CD4-positive, alpha-beta T cell treated with Interleukin-2 at 100 ng/mL for 4 hours (primary cell): Measurements from ENCODE around the gene ZNF473.
A peak's percentile ranks its signal among the peaks of the same experiment; 100 is the strongest.

Experiments used
- DNase-seq: peaks from one replicate; pipeline ENCODE4 v3.0.0-alpha.2; 2020; ENCODE audit warnings: low spot score

Gene ZNF473

GRCh38 chr19:50003810-50004419 lies 21.9 kb upstream of the ZNF473 start:
- peak; percentile 46 for DNase-seq

GRCh38 chr19:50005428-50005827 lies 20.4 kb upstream of the ZNF473 start:
- DNase-seq, result no peak

DNA sequence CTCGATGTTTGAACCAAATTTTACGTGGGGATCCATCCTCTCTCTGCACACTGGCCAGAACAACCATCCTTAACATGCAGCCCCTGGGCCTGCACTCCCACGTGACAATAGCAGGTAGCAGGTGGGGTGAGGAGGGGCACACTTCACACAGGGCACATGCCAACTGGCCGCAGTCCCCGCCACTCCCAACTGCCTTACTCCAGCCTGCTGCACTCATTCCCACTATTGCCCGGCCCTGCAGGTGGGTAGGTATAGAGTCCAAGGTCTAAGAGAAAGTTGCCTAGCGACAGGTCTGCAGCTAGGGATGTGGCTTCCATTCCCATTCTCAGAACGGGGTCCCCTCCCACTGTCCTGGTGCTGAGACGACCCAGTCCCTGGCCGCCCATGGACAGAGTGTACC lies 18.6 kb upstream of the ZNF473 start:
- no peak for DNase-seq

GRCh38 chr19:50007947-50008346 lies 17.9 kb upstream of the ZNF473 start:
- no peak for DNase-seq

- DNase-seq, result no peak
These were observed 17.3 kb upstream of the ZNF473 start for GRCh38 chr19:50008532-50008931.

- no peak for DNase-seq
These were observed 9.5 kb upstream of the ZNF473 start for GRCh38 chr19:50016225-50016807.

- no peak for DNase-seq
These were observed 5.3 kb upstream of the ZNF473 start for GRCh38 chr19:50020481-50020880.

GRCh38 chr19:50022823-50023222 lies 3.0 kb upstream of the ZNF473 start:
- no peak for DNase-seq

GRCh38 chr19:50024719-50025021 lies 1.1 kb upstream of the ZNF473 start:
- DNase-seq, result no peak

DNA sequence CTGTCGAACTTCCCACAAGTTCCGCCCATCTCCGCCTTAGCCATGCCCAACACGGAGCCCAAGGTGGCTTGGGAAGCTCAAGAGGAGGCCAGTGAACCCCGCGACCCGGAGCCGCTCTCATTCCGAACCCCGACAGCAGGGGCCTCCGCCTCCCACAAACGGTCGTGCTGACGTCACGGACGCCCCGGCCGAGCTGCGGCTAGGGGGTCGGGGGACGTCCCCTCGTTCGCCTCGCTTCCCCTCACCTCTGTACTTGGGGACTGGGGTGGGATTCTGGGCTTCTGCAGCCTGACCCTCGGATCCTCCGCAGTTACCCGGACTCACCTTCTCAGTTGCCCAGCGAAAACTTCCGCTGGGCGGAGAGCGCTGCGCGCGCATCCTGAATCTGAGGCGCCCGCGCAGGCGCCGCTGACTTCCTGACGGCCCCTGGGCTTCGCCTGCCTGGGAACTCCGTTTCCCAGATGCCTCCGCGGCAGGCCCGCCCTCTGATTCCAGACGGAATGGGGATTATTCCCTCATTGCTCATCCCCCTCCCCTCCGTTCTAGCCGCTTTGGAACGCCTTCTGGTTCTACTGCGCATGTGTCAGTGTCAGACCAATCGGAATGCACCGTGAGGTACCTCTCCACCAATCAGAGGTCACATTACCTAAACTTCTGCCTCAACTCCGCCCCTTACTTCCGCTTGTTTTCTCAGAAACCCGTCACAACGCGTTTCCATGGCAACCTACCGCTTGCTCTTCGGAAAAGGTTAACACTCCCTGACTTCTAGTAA lies 597 bp upstream of the ZNF473 start, which contains the start of gene VRK3:
Gene VRK3, minus strand, starts transcription at position 351 of the 772 bp plus-strand sequence. CDS start 9,210 bp downstream, outside the sequence.
- DNase-seq, result peak; percentile 100

DNA sequence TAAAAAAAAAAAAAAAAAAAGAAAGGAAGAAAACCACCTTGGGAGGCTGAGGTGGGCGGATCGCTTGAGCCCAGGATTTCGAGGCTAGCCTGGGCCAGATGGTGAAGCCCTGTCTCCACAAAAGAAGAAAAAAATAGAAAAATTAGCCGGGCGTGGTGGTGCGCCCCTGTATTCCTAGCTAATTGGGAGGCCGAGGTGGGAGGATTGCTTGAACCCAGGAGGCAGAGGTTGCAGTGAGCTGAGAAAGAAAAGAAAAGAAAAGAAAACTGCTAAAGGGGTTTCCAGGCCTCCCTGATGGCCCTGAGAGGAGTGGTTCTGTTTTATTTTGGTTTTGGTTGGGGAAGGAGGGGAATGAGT lies 723 bp downstream of the ZNF473 start:
- DNase-seq, result no peak

- no peak for DNase-seq
These were observed 4.4 kb downstream of the ZNF473 start for GRCh38 chr19:50030225-50030624.

DNA sequence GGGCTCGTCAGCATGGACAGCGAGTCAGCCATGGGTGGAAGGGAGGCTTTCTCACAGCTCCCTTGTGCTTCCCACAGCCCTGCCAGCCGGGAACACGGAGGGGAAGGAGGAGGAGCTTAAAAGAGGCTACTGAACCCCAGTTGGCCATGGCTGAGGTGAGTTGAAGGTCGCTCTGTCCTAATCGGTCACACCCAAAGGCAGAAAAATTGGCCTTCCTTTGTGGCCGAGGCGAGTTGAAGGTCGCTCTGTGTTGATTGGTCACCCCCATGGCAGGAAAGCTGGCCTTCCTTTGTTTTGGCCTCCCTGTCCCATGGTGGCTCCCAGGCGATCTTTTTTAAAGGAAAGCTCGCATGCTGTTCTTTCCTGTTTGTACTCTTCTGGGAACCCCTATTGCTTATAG lies 5.1 kb downstream of the ZNF473 start:
- DNase-seq, result no peak

GRCh38 chr19:50036908-50037307 lies 11.1 kb downstream of the ZNF473 start:
- no peak for DNase-seq

- DNase-seq, result no peak
These were observed 14.2 kb downstream of the ZNF473 start for GRCh38 chr19:50039968-50040367.

DNA sequence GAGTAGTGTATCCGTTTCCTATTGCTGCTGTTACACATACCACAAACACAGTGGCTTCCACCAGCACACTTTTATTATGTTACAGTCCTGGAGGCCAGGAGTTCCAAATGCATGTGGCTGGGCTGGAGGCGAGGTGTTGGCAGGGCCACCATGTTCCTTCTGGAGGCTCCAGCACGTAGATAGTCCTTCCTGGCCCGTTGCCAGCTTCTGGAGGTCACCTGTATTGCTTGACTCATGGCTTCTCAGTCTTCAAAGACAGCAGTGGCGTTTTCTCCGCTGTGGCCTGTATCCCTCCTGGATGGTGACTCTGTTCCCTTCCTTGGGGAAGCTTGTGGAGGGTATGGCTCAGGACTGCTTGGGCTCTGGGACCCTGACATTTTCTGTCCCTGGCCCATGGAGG lies 15.2 kb downstream of the ZNF473 start:
- DNase-seq, result no peak

DNA sequence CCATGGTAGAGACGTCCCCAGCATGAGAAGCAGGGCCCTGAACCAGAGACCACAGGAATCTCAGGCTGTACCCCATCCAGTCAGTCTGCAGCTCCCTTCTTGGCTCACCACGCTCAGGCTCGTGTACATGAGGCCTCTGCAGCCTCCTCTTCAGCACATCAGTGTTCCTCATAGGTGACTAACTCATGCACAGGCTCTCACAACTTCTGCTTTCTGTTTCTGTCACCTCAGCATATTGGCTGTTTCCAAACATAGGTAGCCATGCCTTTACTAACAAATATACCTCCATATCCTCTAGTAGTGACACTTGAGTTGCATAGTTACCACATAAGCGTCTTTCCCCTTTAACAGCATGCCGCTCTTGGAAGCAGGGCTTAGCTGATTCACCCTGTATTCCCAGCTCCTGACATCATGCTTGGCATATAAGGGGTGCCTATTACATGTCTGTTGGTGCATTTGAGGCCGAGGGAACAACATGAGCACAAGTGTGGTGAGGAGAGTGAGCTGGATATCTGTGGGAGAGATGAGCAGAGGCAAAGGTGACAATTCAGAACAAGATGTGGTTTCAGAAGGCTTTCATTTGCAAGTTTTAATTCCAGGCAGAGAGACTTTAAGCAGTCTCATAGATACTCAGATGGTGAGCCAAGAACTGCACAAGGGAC lies 16.7 kb downstream of the ZNF473 start:
- no peak for DNase-seq

DNA sequence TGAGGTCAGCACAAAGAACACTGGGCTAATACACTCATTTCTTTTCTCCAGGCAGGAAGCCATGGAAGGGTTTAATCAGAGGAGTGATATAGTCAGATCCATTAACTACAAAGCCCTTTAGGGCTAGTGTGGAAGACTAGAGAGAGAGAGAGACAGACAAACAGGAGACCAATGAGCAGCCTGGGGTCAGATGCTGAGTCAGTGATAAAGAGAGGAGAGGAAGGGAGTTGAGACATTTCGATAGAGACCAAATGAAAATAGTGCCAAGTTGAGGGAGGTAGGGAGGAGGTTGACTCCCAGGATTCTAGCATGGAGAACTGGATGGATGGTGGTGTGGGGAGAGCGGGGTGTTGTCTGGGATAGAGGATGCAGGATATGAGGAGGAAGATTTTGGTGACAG lies 18.2 kb downstream of the ZNF473 start:
- no peak for DNase-seq

DNA sequence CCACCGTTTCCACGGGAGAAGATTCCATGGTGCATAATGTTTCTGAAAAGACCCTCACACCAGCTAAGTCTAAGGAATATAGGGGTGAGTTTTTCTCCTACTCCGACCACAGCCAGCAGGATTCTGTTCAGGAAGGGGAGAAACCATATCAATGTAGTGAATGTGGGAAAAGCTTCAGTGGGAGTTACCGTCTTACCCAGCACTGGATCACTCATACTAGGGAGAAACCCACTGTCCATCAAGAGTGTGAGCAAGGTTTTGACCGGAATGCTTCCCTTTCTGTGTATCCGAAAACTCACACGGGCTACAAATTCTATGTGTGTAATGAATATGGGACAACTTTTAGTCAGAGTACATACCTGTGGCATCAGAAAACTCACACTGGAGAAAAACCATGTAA lies 19.1 kb downstream of the ZNF473 start:
- no peak for DNase-seq

GRCh38 chr19:50046649-50047503 lies 21.1 kb downstream of the ZNF473 start:
- DNase-seq, result peak; percentile 69

DNA sequence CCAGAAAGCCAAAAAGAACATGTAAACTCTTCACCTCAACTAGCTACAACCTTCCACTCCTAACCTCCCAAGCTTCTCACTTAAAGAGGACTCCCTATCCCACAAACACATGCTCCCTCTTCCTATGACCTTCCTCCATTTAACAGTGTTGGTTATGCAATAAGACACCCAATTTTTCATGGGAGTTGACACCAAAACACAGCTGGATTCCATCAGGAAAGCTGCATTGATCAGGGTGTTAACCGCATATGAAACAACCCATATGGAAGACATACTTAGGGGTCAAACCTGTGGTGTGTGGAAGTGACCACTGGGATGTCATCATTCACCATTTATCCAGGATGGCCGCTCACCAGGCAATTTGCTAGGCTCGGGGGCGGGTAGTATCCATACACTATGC lies 21.9 kb downstream of the ZNF473 start:
- no peak for DNase-seq
